K562 (cell line): Measurements from ENCODE around the gene ZNF487. TPM values are rescaled to one million over a fixed set of nuclear protein-coding genes. Genes with fewer than 3 reads are reported as not detected.

Experiments used
- CLOCK ChIP-seq: fragments of 250-450 bp; sonication (Bioruptor Pico); IDR thresholded peaks from 2 replicates; pipeline ENCODE4 v1.4.0; 2020; ENCODE audit warnings: mild to moderate bottlenecking, moderate library complexity, borderline replicate concordance
- CUX1 ChIP-seq: fragments of 200-800 bp; sonication (Bioruptor generic); IDR thresholded peaks from 2 replicates; pipeline ENCODE4 v1.6.1; 2016; ENCODE audit warnings: missing genetic modification characterization, missing compliant biosample characterization
- FOSL1 ChIP-seq: fragments of 200-800 bp; sonication (Bioruptor generic); conservative IDR thresholded peaks from 2 replicates; pipeline ENCODE4 v1.6.1; 2016; ENCODE audit warnings: missing genetic modification characterization, missing compliant biosample characterization
- FOXJ2 ChIP-seq: fragments of 200-800 bp; sonication (Bioruptor generic); IDR thresholded peaks from 2 replicates; pipeline ENCODE4 v1.6.1; 2016; ENCODE audit warnings: missing genetic modification characterization, missing compliant biosample characterization
- NCOA1 ChIP-seq: fragments of 450-650 bp; IDR thresholded peaks from 2 replicates; pipeline ENCODE4 v1.6.1; 2016; ENCODE audit warnings: low read depth
- TRIM24 ChIP-seq, 2 experiments: fragments of 450-650 bp; IDR thresholded peaks; 2 replicates each; pipeline ENCODE4 v1.6.1; 2016
- ZNF584 ChIP-seq: fragments of 200-800 bp; sonication (Bioruptor generic); IDR thresholded peaks from 2 replicates; pipeline ENCODE4 v1.6.1; 2016; ENCODE audit warnings: low read depth, mild to moderate bottlenecking, missing genetic modification characterization, missing compliant biosample characterization
- polyA plus RNA-seq, 8 experiments: library from polyadenylated mRNA; depleted of rRNA in 4 of 8; stranded (reverse) in 5 of 8; unstranded in 3 of 8; fragments of >200 nt; fragmentation: Nextera tagmentation in 2 of 8; fragmentation: Illumina TruSeq in 1 of 8; extraction: Ambion mirVana in 2 of 8; extraction: Trizol in 1 of 8; gene quantifications; 2 replicates each; pipeline versions ENCODE4 v1.2.1 to v1.2.3, GENCODE V29; 2011 to 2014; ENCODE audit warnings: inconsistent platforms in 1 of 8, missing spikeins in 1 of 8
- total RNA-seq, 7 experiments: library from RNA; depleted of rRNA in 6 of 7; stranded (reverse); fragments of >200 nt in 6 of 7; fragmentation: Illumina TruSeq in 2 of 7; extraction: Trizol in 2 of 7; gene quantifications; 2 replicates each; pipeline versions ENCODE4 v1.2.1 to v1.2.3, GENCODE V29; 2011 to 2021; ENCODE audit warnings: low replicate concordance in 1 of 7

Gene ZNF487
- total and polyA plus RNA-seq, 9 of the 15 experiments (the other 6 are each of a cell fraction or from before 2014, with no cell fraction given): 1.9 to 6.5 (median 4.2) TPM

GRCh38 chr10:43421201-43421507 is 15.8 kb upstream of the ZNF487 start (continued):
- TF ChIP-seq CUX1 (CRISPR knock-in tag) (0 out of 2 replicates have a peak, but pooled peaks have one; percentile 14), FOSL1 (tag) (no peak), NCOA1 (peak; percentile 2; the same call in 1 of the 2 replicates), TRIM24 (IDR thresholded peaks at IDR 0.05) (peak in 1 of 2 experiments; percentile 2; a peak in 1 of 4 replicates), CLOCK (0 out of 2 replicates have a peak, but pooled peaks have one; percentile 0), ZNF584 (CRISPR knock-in tag) (0 out of 2 replicates have a peak, but pooled peaks have one; percentile 31), FOXJ2 (tag) (0 out of 2 replicates have a peak, but pooled peaks have one; percentile 2)
